Bladder microvascular endothelial cell (primary cell): ENCODE measurements around the gene SPIN1. TPM values are rescaled to one million over a fixed set of nuclear protein-coding genes. Genes with fewer than 3 reads are reported as not detected.

Experiments used
- total RNA-seq: library from RNA; depleted of rRNA; stranded (reverse); fragments of >200 nt; gene quantifications from 2 replicates; pipeline ENCODE4 v1.2.3, GENCODE V29; 2014

The SPIN1 gene
- 29.1 and 80.4 TPM in 2 replicates for total RNA-seq

GRCh38 chr9:88388203-88388885 lies at the start of gene SPIN1:
TSS of gene SPIN1 (plus strand) at chr9:88388444. CDS start at chr9:88426540, 38,096 bp downstream.

Other genes starting within 250 kb of the SPIN1 start
- gene SPATA31C2, start 250.0 kb upstream of the SPIN1 start, total RNA-seq = not detected in 2 replicates
- gene NXNL2, start 146.7 kb downstream of the SPIN1 start, total RNA-seq = 0.25 and 0.32 TPM in 2 replicates